Measurements from ENCODE around the gene SULT1A2. TPM values are rescaled to one million over a fixed set of nuclear protein-coding genes. Genes with fewer than 3 reads are reported as not detected.

The SULT1A2 gene
- total and polyA plus RNA-seq, 2 of the 8 experiments (the other 6 are each of a cell fraction or from before 2014, with no cell fraction given), result 0.29 to 0.35 TPM

DNA sequence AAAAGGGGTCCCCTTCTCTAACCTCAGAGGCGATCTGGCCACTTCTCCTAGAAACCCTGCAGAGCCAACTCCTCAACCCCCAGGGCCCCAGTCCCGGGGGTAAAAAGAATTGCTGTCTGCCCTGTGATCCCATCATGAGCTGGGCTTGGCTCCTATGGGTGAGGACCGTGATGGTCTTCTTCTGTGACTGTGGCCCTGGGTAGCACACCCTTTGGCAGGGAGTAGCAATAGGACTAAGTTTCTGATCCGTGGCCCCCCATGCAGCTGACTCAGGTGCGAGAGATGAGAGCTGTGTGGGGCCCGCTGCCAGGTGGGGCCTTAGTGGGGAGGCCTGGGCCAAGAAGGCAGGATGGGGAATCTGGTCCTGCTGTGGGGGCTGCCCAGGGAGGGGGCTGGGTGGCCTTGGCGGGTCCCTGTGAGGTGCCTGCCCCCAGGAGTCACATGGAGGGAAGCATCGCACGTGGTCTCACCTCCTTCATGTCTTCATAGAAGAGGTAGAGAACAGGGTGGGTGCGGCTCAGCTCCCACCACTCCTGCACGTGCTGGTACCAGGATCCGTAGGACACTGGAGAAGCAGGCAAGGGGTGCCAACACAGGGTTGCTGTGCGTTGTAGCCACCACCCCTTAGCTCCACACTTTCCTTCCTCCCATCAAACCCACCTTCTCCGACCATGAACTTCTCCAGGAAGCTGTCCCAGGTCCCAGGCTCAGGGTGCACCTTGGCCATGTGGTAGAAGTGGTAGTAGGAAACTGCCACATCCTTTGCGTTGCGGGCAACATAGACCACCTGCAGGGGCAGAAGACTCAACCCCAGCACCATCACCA lies 9.7 kb upstream of the SULT1A2 start:
- H3K23me2 ChIP-seq (ENCODE audit: low read depth, low read length), result no peaks in the 10 kb centered on the region
- no peak overlapping the region for H3K27ac ChIP-seq (ENCODE audit: low read depth, low read length)
- FAIRE-seq (no peak), DNase-seq (ENCODE audit: low read depth in 1 of 2, low spot score in 2 of 2) (no peak)
- ChIA-PET CTCF (ENCODE audit: partially characterized antibody) (no interaction called here), POLR2A (ENCODE audit: partially characterized antibody) (no interaction called here)
- no peak overlapping the region for H3K18ac ChIP-seq (ENCODE audit: extremely low read depth, low read length)
- no peaks in the 10 kb centered on the region for H3K79me1 ChIP-seq (ENCODE audit: low read depth, low read length)
- no peak overlapping the region for H2BK5ac ChIP-seq (ENCODE audit: low read depth, low read length)
- H3K9me3 ChIP-seq (ENCODE audit: insufficient read depth in 2 of 2, low read depth in 1 of 2, low read length in 1 of 2), result no peaks in the 10 kb centered on the region
- H4K5ac ChIP-seq (ENCODE audit: insufficient read length, low read depth, low read length), result no peak overlapping the region
- no peak overlapping the region for H3K23ac ChIP-seq (ENCODE audit: insufficient read length)
- H4K8ac ChIP-seq (ENCODE audit: extremely low read depth, insufficient read depth, low read length), result no peak overlapping the region
- H3K36me3 ChIP-seq (ENCODE audit: control insufficient read depth in 2 of 4, insufficient read depth in 4 of 4, low read length in 3 of 4), result no peaks in the 10 kb centered on the region
- H3K4ac ChIP-seq (replicated peaks; ENCODE audit: insufficient read length, low read depth, low read length), result no peak overlapping the region
- no peaks in the 10 kb centered on the region for H3K79me2 ChIP-seq (ENCODE audit: control insufficient read depth in 1 of 2, insufficient read depth in 2 of 2, low read length in 2 of 2)
- WGBS, 2 experiments (ENCODE audit: extremely low coverage in 1 of 2, insufficient coverage in 1 of 2, insufficient read length in 1 of 2, insufficient replicate concordance in 2 of 2, low coverage in 1 of 2, low lambda C conversion rate in 2 of 2, missing lambda C conversion rate in 1 of 2), result 88% methylated on average over 14 of the region's 16 CpGs; no CpG with 5 or more reads in 1 of the 2 experiments
- no peaks in the 10 kb centered on the region for H4K20me1 ChIP-seq (replicated peaks in 1 of 2; ENCODE audit: control insufficient read depth in 1 of 2, insufficient read depth in 2 of 2, low read length in 2 of 2)
- H3K4me3 ChIP-seq (ENCODE audit: extremely low read depth in 1 of 4, insufficient read depth in 2 of 4, low read depth in 3 of 4, low read length in 4 of 4), result no peak overlapping the region
- no peak overlapping the region for H3K14ac ChIP-seq (ENCODE audit: insufficient read length)
- no peak overlapping the region for H2BK15ac ChIP-seq (ENCODE audit: low read length)
- H3K56ac ChIP-seq (replicated peaks; ENCODE audit: insufficient read length, low read depth, low read length), result no peak overlapping the region
- H3K9ac ChIP-seq (replicated peaks in 1 of 4; ENCODE audit: extremely low read depth in 1 of 4, low read depth in 3 of 4, low read length in 3 of 4), result no peak overlapping the region
- peaks cover 0 to 16% (median 6%) of the 10 kb centered on the region in 4 experiments; a peak in 3 of 7 replicates for H3K4me1 ChIP-seq (replicated peaks in 1 of 4; ENCODE audit: control insufficient read depth in 3 of 4, insufficient read depth in 4 of 4, low read length in 3 of 4)
- no peak overlapping the region for H2BK12ac ChIP-seq (ENCODE audit: low read depth, low read length)
- H2BK20ac ChIP-seq (ENCODE audit: low read length), result no peak overlapping the region
- no peak overlapping the region for H4K91ac ChIP-seq (replicated peaks; ENCODE audit: insufficient read length, low read length)
- H3K27me3 ChIP-seq (replicated peaks in 1 of 4; ENCODE audit: control insufficient read depth in 3 of 4, extremely low read depth in 1 of 4, insufficient read depth in 3 of 4, low read length in 3 of 4), result no peaks in the 10 kb centered on the region
- H3K4me2 ChIP-seq (ENCODE audit: insufficient read depth in 1 of 2, low read depth in 2 of 2, low read length in 2 of 2), result no peak overlapping the region
- H2AK5ac ChIP-seq (ENCODE audit: low read depth, low read length), result no peak overlapping the region
- H2AFZ ChIP-seq (ENCODE audit: low read length), result no peak overlapping the region
- H2BK120ac ChIP-seq (replicated peaks; ENCODE audit: low read depth, low read length), result no peak overlapping the region
- TF ChIP-seq SAP30 (IDR thresholded peaks at IDR 0.05; ENCODE audit: insufficient read depth, insufficient replicate concordance, low read length) (no peak), BACH1 (IDR thresholded peaks at IDR 0.05; ENCODE audit: low read length) (no peak), EZH2 (IDR thresholded peaks at IDR 0.05; ENCODE audit: low read depth, low read length, severe bottlenecking) (no peak), RBBP5 (IDR thresholded peaks at IDR 0.05; ENCODE audit: borderline replicate concordance, low read depth, low read length) (no peak), EP300 (IDR thresholded peaks at IDR 0.05; ENCODE audit: borderline replicate concordance in 1 of 2, low read depth in 2 of 2, low read length in 2 of 2) (no peak), CTBP2 (IDR thresholded peaks at IDR 0.05; ENCODE audit: borderline replicate concordance, insufficient read depth, insufficient read length, low read length) (no peak), KDM1A (IDR thresholded peaks at IDR 0.05; ENCODE audit: borderline replicate concordance, low read length) (no peak), POLR2A (IDR thresholded peaks at IDR 0.05; ENCODE audit: control extremely low read depth in 1 of 2, low read depth in 2 of 2, low read length in 2 of 2) (no peak), TEAD4 (IDR thresholded peaks at IDR 0.05; ENCODE audit: low read depth, low read length) (no peak), HDAC2 (IDR thresholded peaks at IDR 0.05; ENCODE audit: borderline replicate concordance in 1 of 2, low read depth in 2 of 2, low read length in 2 of 2) (no peak)
- TF ChIP-seq, protein P1, sequence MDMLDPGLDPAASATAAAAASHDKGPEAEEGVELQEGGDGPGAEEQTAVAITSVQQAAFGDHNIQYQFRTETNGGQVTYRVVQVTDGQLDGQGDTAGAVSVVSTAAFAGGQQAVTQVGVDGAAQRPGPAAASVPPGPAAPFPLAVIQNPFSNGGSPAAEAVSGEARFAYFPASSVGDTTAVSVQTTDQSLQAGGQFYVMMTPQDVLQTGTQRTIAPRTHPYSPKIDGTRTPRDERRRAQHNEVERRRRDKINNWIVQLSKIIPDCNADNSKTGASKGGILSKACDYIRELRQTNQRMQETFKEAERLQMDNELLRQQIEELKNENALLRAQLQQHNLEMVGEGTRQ (IDR thresholded peaks at IDR 0.05; ENCODE audit: low read length), result no peak

Data from H1 (cell line).